PFSK-1 (cell line): ENCODE data around the gene GAMT.

ENCODE experiments used
- FOXP2 ChIP-seq: optimal IDR thresholded peaks from 2 replicates; pipeline ENCODE3; 2011; ENCODE audit warnings: borderline replicate concordance, control low read depth, inconsistent platforms; ENCODE audit not compliant: insufficient read depth; ENCODE audit errors: extremely low read length, extremely low read depth
- POLR2AphosphoS5 ChIP-seq: IDR thresholded peaks from 2 replicates; pipeline ENCODE4 v1.6.1; 2012; ENCODE audit warnings: low read depth, mild to moderate bottlenecking, control low read depth, low read length, moderate library complexity
- REST ChIP-seq, 2 experiments: IDR thresholded peaks; 2 replicates each; pipeline versions ENCODE4 v1.6.1 to v1.8.0; 2011 to 2012; ENCODE audit warnings: low read depth in 2 of 2, low read length in 2 of 2, control low read depth in 1 of 2, inconsistent platforms in 1 of 2, mild to moderate bottlenecking in 1 of 2, moderate library complexity in 1 of 2; ENCODE audit not compliant: insufficient read depth in 1 of 2
- SIN3A ChIP-seq: IDR thresholded peaks from 2 replicates; pipeline ENCODE4 v1.6.1; 2012; ENCODE audit warnings: mild to moderate bottlenecking, low read length, moderate library complexity, borderline replicate concordance; ENCODE audit not compliant: insufficient read depth
- TAF1 ChIP-seq: IDR thresholded peaks from 2 replicates; pipeline ENCODE4 v1.6.1; 2012; ENCODE audit warnings: low read length, control low read depth, borderline replicate concordance; ENCODE audit not compliant: insufficient read depth

GAMT gene

DNA sequence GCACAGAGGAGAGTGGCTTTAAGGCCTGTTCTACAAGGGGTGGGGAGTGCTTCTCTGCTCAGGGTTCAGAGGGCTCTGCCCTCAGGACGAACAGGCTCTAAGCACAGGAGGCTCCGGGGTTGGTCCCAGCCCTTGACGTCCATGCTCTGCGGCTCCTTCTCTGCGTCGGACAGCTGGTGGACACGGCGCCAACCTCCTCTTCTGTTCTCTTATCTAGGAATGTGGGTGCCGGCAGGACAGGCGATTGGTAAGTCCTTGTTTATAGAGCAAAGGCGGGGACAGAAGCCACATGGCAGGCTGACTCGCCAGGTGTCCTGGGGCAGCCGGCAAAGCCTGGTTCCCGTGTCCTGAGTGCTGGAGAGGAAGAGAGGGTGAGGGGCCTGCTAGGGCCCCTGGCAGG lies 28.4 kb upstream of the GAMT start:
- TF ChIP-seq REST (IDR thresholded peaks at IDR 0.05; ENCODE audit: insufficient read depth in 1 of 2, low read depth in 2 of 2, low read length in 2 of 2) = no peak
- TF ChIP-seq FOXP2 = no peak
- TF ChIP-seq SIN3A = no peak
- TF ChIP-seq TAF1 = no peak
- TF ChIP-seq POLR2AphosphoS5 = no peak

- no peak for TF ChIP-seq TAF1
- TF ChIP-seq REST (IDR thresholded peaks at IDR 0.05; ENCODE audit: insufficient read depth in 1 of 2, low read depth in 2 of 2, low read length in 2 of 2) = no peak
- TF ChIP-seq POLR2AphosphoS5 = no peak
- TF ChIP-seq FOXP2 = no peak
- no peak for TF ChIP-seq SIN3A
Measured at GRCh38 chr19:1428738-1429391, 27.5 kb upstream of the GAMT start.

DNA sequence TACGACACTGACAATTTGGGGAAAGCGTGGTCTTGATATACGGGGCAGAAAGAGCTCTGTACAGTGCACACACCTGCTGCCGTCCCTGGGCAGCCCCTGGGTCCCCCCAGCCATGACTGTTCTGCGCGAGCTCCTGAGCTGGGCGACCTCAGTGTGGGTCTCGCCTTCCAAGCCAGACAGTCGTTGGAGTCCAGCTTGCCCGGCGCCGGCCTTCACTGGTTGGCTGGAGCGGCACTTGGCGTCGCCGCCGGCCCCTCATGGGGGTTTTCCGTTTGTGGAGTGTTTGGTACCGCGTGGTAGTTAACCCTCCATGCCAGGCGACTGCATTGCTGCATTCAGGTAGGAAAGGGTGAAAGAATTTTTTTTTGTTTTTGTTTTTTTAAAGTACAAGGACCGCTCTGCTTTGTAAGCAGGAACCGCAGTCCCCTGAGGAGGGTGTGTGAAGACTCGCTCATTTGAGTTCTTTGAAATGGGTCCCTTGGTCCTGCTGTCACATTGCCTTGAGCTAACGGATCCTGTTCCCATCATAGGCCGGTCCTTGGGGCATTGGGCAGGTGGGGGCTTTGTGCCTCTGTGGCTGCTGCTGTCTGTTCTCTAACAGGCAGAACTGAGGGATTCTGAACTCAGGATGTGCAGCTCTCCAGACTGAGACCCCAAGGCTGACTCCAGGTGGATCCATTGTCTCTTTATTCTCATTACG lies 26.0 kb upstream of the GAMT start:
- TF ChIP-seq SIN3A (no peak), FOXP2 (no peak), POLR2AphosphoS5 (no peak), TAF1 (no peak), REST (IDR thresholded peaks at IDR 0.05; ENCODE audit: insufficient read depth in 1 of 2, low read depth in 2 of 2, low read length in 2 of 2) (no peak)

DNA sequence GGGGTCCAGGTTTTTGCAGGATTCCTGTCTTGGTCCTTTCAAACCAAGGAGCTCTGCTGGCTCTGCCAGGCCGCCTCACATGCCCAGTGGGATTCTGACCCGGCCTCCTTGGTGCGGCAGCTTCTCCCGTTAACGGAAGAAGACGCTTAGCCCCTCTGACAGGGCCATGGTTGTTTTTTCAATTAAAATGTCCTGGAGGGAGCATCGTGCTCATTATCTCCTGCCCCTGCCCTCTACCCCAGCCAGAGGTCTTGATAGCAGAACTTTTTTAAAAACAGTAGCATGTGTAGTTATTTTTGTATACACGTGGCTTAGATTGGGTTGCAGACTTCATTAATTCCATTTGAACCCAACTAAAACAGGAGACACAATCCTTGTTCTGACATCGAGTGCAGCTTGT lies 25.4 kb upstream of the GAMT start:
- TF ChIP-seq FOXP2 (no peak), POLR2AphosphoS5 (no peak), TAF1 (no peak), REST (IDR thresholded peaks at IDR 0.05; ENCODE audit: insufficient read depth in 1 of 2, low read depth in 2 of 2, low read length in 2 of 2) (no peak), SIN3A (no peak)
